ENCODE results near the gene GON7.
A peak's percentile ranks its signal among the peaks of the same experiment; 100 is the strongest.

DNA sequence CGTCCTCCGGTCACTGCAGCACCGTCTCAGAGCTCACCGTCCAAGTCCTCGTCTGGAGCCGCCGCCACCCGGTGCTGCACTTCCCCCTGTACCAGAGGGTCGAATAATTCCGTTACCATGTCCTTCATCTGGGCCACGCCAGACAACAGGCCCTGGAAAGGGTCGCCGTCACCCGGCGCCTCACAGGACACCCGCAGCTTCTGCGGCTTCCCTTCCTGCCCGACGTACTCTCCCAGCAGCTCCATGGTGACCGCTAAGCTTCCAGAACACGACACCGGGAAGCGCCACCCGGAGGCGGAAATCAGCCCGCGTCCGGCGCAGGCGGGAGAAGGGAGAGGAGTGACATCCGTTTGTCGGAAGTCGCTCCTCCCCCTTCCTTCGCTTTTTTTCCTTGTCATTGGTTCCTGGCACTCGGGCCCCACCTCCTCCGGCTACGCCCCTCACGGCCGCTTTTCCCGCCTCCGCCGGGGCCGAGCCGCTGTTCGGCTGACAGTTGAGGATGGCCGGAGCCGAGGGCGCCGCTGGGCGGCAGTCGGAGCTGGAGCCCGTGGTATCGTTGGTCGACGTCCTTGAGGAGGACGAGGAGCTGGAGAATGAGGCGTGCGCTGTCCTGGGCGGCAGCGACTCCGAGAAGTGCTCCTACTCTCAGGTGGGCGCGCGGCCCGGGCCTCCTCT is at the start of gene GON7, which contains the start of gene UBR7:
- TF ChIP-seq, protein P1, sequence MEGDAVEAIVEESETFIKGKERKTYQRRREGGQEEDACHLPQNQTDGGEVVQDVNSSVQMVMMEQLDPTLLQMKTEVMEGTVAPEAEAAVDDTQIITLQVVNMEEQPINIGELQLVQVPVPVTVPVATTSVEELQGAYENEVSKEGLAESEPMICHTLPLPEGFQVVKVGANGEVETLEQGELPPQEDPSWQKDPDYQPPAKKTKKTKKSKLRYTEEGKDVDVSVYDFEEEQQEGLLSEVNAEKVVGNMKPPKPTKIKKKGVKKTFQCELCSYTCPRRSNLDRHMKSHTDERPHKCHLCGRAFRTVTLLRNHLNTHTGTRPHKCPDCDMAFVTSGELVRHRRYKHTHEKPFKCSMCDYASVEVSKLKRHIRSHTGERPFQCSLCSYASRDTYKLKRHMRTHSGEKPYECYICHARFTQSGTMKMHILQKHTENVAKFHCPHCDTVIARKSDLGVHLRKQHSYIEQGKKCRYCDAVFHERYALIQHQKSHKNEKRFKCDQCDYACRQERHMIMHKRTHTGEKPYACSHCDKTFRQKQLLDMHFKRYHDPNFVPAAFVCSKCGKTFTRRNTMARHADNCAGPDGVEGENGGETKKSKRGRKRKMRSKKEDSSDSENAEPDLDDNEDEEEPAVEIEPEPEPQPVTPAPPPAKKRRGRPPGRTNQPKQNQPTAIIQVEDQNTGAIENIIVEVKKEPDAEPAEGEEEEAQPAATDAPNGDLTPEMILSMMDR (conservative IDR thresholded peaks at IDR 0.05) = peak; percentile 68
- TF ChIP-seq ZFX (IDR thresholded peaks at IDR 0.05) = no peak; the same call in 1 of the 2 replicates
